Subcutaneous adipose tissue (tissue), 4 donors: ENCODE measurements around the gene HS3ST2. TPM values are rescaled to one million over a fixed set of nuclear protein-coding genes. Genes with fewer than 3 reads are reported as not detected.

Experiments used
- CTCF ChIP-seq: fragments of 450-650 bp; IDR thresholded peaks from one replicate; pipeline ENCODE4 v1.5.1; 2016; ENCODE audit warnings: low read depth, mild to moderate bottlenecking, control low read depth, antibody characterized with exemption, moderate library complexity
- total RNA-seq, 4 donors: library from RNA; depleted of rRNA; stranded (reverse); fragments of >200 nt; gene quantifications; one replicate each; pipeline ENCODE4 v1.1.0, GENCODE V29; 2016

Gene HS3ST2
- total RNA-seq, 4 donors from 2014 or later: 4.7 to 12.2 (median 6.3) TPM

DNA sequence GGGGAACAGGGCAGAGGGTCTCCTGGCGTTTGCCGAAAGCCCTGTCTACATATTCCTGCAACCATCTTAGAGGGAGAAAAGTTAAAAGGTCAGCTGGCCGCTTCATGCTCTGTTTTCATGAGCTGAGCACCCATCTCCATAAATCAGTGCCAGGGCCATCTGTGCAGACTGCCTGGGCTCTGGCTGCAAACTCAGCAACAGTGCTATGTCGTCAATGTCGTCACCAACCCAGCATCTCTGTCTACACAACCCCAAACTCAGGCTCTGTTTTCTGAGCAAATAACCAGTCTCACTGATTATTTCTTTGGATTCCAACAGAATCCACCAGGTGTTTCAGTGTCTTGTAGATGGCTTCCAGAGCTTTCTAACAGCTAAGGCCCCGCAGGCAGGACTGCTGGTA is 65.0 kb downstream of the HS3ST2 start:
- no peak for TF ChIP-seq CTCF

DNA sequence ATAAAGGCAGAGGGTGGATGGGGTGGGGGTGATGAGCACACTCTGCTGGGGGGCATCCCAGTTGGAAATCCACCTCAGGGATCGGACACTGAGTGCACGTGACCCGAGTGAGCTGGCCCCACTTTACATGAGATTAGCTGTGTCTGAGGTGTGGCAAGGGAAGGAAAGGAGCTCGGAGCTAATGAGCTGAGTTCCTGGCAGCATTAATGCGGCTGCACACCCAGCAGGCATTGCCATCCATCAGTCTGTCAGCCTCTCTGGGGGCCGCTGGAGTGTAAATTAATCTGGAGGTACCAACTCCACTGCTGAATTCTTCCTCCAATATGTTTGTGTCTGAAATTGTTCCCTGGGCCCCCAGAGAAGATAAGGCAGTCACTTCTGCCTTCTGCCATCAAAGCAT is 65.5 kb downstream of the HS3ST2 start:
- TF ChIP-seq CTCF: no peak

DNA sequence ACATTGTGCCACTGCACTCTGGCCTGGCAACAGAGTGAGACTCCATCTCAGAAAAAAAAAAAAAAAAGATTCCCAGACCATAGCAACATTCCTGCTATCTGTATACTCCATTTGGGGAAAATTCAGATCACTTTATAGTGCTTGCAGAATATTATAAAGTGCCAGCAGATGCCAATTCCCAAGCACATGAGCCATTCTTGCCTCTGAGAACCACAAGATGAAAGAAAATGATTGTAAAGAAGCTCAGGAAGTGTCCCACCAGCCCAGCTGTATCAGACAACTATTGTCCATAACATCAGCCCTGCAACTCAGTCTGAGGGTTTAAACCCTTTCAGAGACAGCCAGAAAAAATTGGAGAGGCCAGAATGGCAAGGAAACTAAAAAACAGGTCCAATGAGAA is 69.0 kb downstream of the HS3ST2 start:
- TF ChIP-seq CTCF: no peak

GRCh38 chr16:22885951-22886350 is 72.0 kb downstream of the HS3ST2 start:
- TF ChIP-seq CTCF: no peak

DNA sequence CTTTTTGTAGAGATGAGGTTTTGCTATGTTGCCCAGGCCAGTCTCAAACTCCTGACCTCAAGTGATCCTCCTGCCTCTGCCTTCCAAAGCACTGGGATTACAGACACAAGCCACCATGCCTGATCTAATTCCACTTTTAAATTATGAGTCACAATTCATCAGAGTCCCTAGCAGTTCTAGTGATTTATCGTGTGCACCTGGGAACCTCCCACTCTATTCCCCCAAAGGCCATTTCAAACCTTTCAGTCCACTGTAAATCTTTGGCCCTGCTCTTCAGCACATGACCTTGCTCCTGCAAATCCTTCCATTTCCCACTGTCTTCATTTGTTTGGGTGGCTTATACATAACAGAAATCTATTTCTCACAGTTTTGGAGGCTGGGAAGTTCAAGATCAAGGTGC is 73.0 kb downstream of the HS3ST2 start:
- no peak for TF ChIP-seq CTCF

DNA sequence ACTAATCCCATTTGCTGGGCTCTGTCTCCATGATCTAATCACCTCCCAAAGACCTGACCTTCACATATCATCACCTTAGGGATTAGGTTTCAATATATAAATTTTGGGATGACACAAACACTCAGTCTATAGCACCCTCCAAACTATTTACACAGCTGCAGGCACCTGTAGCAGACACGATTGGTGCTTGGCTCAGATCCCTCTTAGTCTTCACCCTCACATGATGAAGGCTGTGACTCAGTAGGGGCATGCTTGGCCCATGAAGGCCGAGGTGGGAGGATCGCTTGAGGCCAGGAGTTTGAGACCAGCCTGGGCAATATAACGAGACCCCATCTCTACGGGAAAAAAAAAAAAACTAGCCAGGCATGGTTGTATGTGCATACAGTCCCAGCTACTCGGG is 73.5 kb downstream of the HS3ST2 start:
- TF ChIP-seq CTCF: no peak

DNA sequence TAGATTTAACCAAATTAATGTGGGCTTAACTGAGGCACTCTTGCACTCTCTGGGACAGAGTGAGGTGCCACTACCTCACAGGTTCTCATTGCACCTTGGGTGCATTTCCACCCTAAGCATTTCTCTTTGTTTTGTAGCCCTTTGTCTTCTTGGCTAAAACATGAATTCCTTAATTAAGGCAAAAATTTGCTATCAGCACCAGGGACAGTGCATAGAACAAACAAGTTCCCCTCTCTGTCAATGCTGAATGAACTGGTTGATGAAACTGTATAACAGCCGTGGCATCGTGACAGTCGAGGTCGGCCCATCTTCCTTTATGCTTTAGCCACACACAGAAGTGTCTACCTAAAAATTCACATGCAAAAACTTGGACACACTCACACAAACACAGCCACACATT is 74.8 kb downstream of the HS3ST2 start:
- TF ChIP-seq CTCF: no peak

DNA sequence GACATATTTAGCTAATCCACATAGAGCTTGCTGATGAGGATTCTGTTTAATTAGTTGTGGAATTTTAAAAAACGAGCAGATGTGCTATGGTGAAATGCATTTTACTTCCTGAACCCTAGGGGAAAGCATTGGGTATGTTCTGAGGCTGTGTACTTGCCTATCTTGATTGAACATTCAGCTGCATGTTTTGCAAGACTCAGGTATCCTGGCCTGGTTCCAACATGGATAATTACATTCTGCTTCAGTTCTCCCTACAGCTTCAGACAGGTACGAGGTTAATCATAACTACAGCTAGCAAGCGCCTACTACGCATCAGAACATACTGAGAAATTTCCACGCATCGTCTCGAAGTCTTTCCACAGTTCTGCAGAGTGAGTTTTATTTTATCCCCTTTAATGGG is 77.0 kb downstream of the HS3ST2 start:
- no peak for TF ChIP-seq CTCF
